Measurements from ENCODE around the gene NRG2.

- no peak for TF ChIP-seq POLR2AphosphoS5 (IDR thresholded peaks at IDR 0.05; ENCODE audit: low read depth, low read length)
- no peak for TF ChIP-seq EGR1 (IDR thresholded peaks at IDR 0.05; ENCODE audit: low read depth)
- TF ChIP-seq REST (IDR thresholded peaks at IDR 0.05; ENCODE audit: low read depth) = no peak
- no peak for TF ChIP-seq CTCF (IDR thresholded peaks at IDR 0.05 in 2 of 3, conservative IDR thresholded peaks at IDR 0.05 in 1 of 3; ENCODE audit: borderline replicate concordance in 1 of 3, insufficient read depth in 1 of 3, low read depth in 2 of 3, low read length in 2 of 3)
- no peak for TF ChIP-seq POLR2A (IDR thresholded peaks at IDR 0.05; ENCODE audit: borderline replicate concordance, extremely low read depth, insufficient read depth, insufficient read length)
- no peak for TF ChIP-seq ZNF274 (IDR thresholded peaks at IDR 0.05; ENCODE audit: low read depth, low read length)
- TF ChIP-seq ZFX (IDR thresholded peaks at IDR 0.05) = no peak
- TF ChIP-seq YY1 (IDR thresholded peaks at IDR 0.05; ENCODE audit: extremely low read depth, insufficient replicate concordance, low read depth, low read length) = no peak
Observed at GRCh38 chr5:139982157-139982974, 60.7 kb downstream of the NRG2 start.
